ENCODE measurements around the gene TMUB1. TPM values are rescaled to one million over a fixed set of nuclear protein-coding genes. Genes with fewer than 3 reads are reported as not detected.

TMUB1 gene
- total and polyA plus RNA-seq, 7 experiments from 2014 or later: 36.0 to 61.2 (median 42.2) TPM

- H3K4me3 ChIP-seq (ENCODE audit: low read length): no peak overlapping the region
- H3K4me1 ChIP-seq (ENCODE audit: control insufficient read depth in 2 of 2, insufficient read depth in 2 of 2, low read length in 2 of 2): no peaks in the 10 kb centered on the region
- ATAC-seq (no peak), DNase-seq (no peak)
- no peaks in the 10 kb centered on the region for H3K27me3 ChIP-seq (ENCODE audit: control insufficient read depth in 2 of 2, insufficient read depth in 2 of 2, low read length in 2 of 2)
- CTCF ChIA-PET: no interaction called here
- peaks cover 0 to 1% (median 0%) of the 10 kb centered on the region in 7 donors for H3K4me1 Mint-ChIP-seq
- intact Hi-C loops (cut with micrococcal nuclease): no loop called here
- H3K9me3 ChIP-seq (ENCODE audit: control insufficient read depth in 2 of 3, low read length in 3 of 3): no peaks in the 10 kb centered on the region
- no peaks in the 10 kb centered on the region for H3K27me3 Mint-ChIP-seq
- POLR2A ChIA-PET: interaction anchor here (0.8 kb wide), 1 partner anchor 17 kb away, joined by 3 read pairs; no protein-coding TSS in a partner anchor
- H3K9me3 Mint-ChIP-seq: no peaks in the 10 kb centered on the region
- no peak overlapping the region for H3K27ac ChIP-seq (ENCODE audit: low read depth, low read length)
- no peak overlapping the region for H3K27ac Mint-ChIP-seq
- H3K4me3 Mint-ChIP-seq: no peak overlapping the region
- H3K36me3 ChIP-seq (ENCODE audit: control insufficient read depth in 2 of 3, insufficient read depth in 3 of 3, low read length in 3 of 3): peaks cover 0 to 83% (median 0%) of the 10 kb centered on the region in 3 experiments
- H3K36me3 Mint-ChIP-seq: peaks cover 0 to 12% (median 9%) of the 10 kb centered on the region in 5 donors
These were observed 12.0 kb downstream of the TMUB1 start for GRCh38 chr7:151071032-151071866.

- H3K27ac ChIP-seq (ENCODE audit: low read depth, low read length): no peak overlapping the region
- DNase-seq: no peak
- POLR2A ChIA-PET: no interaction called here
- H3K36me3 ChIP-seq (ENCODE audit: control insufficient read depth in 2 of 3, insufficient read depth in 3 of 3, low read length in 3 of 3): peaks cover 0 to 83% (median 0%) of the 10 kb centered on the region in 3 experiments
- Mint-ChIP-seq H3K27ac (no peak overlapping the region), H3K9me3 (no peaks in the 10 kb centered on the region), H3K4me1 (peaks cover 0 to 1% (median 0%) of the 10 kb centered on the region in 7 donors), H3K4me3 (no peak overlapping the region), H3K36me3 (peaks cover 0 to 12% (median 9%) of the 10 kb centered on the region in 5 donors), H3K27me3 (no peaks in the 10 kb centered on the region)
- no peaks in the 10 kb centered on the region for H3K27me3 ChIP-seq (ENCODE audit: control insufficient read depth in 2 of 2, insufficient read depth in 2 of 2, low read length in 2 of 2)
- intact Hi-C loops (cut with micrococcal nuclease): no loop called here
- no peaks in the 10 kb centered on the region for H3K9me3 ChIP-seq (ENCODE audit: control insufficient read depth in 2 of 3, low read length in 3 of 3)
- no peaks in the 10 kb centered on the region for H3K4me1 ChIP-seq (ENCODE audit: control insufficient read depth in 2 of 2, insufficient read depth in 2 of 2, low read length in 2 of 2)
- ATAC-seq: no peak
- CTCF ChIA-PET: no interaction called here
- no peak overlapping the region for H3K4me3 ChIP-seq (ENCODE audit: low read length)
These were observed 12.7 kb downstream of the TMUB1 start for GRCh38 chr7:151070574-151070960.

- no peak overlapping the region for H3K4me3 Mint-ChIP-seq
- H3K36me3 Mint-ChIP-seq: peaks cover 0 to 12% (median 8%) of the 10 kb centered on the region in 5 donors
- DNase-seq: no peak
- intact Hi-C loops (cut with micrococcal nuclease): no loop called here
- H3K4me1 Mint-ChIP-seq: peaks cover 0 to 3% (median 0%) of the 10 kb centered on the region in 7 donors
- H3K27me3 ChIP-seq (ENCODE audit: control insufficient read depth in 2 of 2, insufficient read depth in 2 of 2, low read length in 2 of 2): no peaks in the 10 kb centered on the region
- H3K36me3 ChIP-seq (ENCODE audit: control insufficient read depth in 2 of 3, insufficient read depth in 3 of 3, low read length in 3 of 3): peaks cover 0 to 83% (median 0%) of the 10 kb centered on the region in 3 experiments
- ChIA-PET CTCF (no interaction called here), POLR2A (no interaction called here)
- H3K27ac Mint-ChIP-seq: no peak overlapping the region
- no peaks in the 10 kb centered on the region for H3K27me3 Mint-ChIP-seq
- no peaks in the 10 kb centered on the region for H3K9me3 ChIP-seq (ENCODE audit: control insufficient read depth in 2 of 3, low read length in 3 of 3)
- no peak for ATAC-seq
- no peaks in the 10 kb centered on the region for H3K4me1 ChIP-seq (ENCODE audit: control insufficient read depth in 2 of 2, insufficient read depth in 2 of 2, low read length in 2 of 2)
- no peak overlapping the region for H3K27ac ChIP-seq (ENCODE audit: low read depth, low read length)
- H3K9me3 Mint-ChIP-seq: no peaks in the 10 kb centered on the region
- no peak overlapping the region for H3K4me3 ChIP-seq (ENCODE audit: low read length)
These were observed 13.3 kb downstream of the TMUB1 start for GRCh38 chr7:151069841-151070573.

- CTCF ChIA-PET: interaction anchor here (1.3 kb wide), 1 partner anchor 49 kb away, joined by 4 read pairs; no protein-coding TSS in a partner anchor
- Histone ChIP-seq H3K4me1 (ENCODE audit: control insufficient read depth in 2 of 2, insufficient read depth in 2 of 2, low read length in 2 of 2) (no peaks in the 10 kb centered on the region), H3K4me3 (ENCODE audit: low read length) (no peak overlapping the region), H3K36me3 (ENCODE audit: control insufficient read depth in 2 of 3, insufficient read depth in 3 of 3, low read length in 3 of 3) (peaks cover 0 to 75% (median 0%) of the 10 kb centered on the region in 3 experiments), H3K9me3 (ENCODE audit: control insufficient read depth in 2 of 3, low read length in 3 of 3) (no peaks in the 10 kb centered on the region), H3K27ac (ENCODE audit: low read depth, low read length) (no peak overlapping the region), H3K27me3 (ENCODE audit: control insufficient read depth in 2 of 2, insufficient read depth in 2 of 2, low read length in 2 of 2) (no peaks in the 10 kb centered on the region)
- H3K36me3 Mint-ChIP-seq: peaks cover 0 to 11% (median 8%) of the 10 kb centered on the region in 5 donors
- DNase-seq: no peak
- POLR2A ChIA-PET: no interaction called here
- H3K4me3 Mint-ChIP-seq: no peak overlapping the region
- intact Hi-C loops (cut with micrococcal nuclease): no loop called here
- no peak for ATAC-seq
- peak overlapping the region in 1 of 9 donors; percentile 18 for H3K27ac Mint-ChIP-seq
- no peaks in the 10 kb centered on the region for H3K9me3 Mint-ChIP-seq
- H3K4me1 Mint-ChIP-seq: peaks cover 0 to 2% (median 0%) of the 10 kb centered on the region in 7 donors
- no peaks in the 10 kb centered on the region for H3K27me3 Mint-ChIP-seq
These were observed 15.1 kb downstream of the TMUB1 start for GRCh38 chr7:151068069-151068773.

GRCh38 chr7:151066273-151066974 lies 16.9 kb downstream of the TMUB1 start:
- Histone ChIP-seq H3K36me3 (ENCODE audit: control insufficient read depth in 2 of 3, insufficient read depth in 3 of 3, low read length in 3 of 3) (peaks cover 0 to 66% (median 0%) of the 10 kb centered on the region in 3 experiments), H3K4me3 (ENCODE audit: low read length) (no peak overlapping the region), H3K27ac (ENCODE audit: low read depth, low read length) (no peak overlapping the region), H3K9me3 (ENCODE audit: control insufficient read depth in 2 of 3, low read length in 3 of 3) (no peaks in the 10 kb centered on the region), H3K4me1 (ENCODE audit: control insufficient read depth in 2 of 2, insufficient read depth in 2 of 2, low read length in 2 of 2) (no peaks in the 10 kb centered on the region), H3K27me3 (ENCODE audit: control insufficient read depth in 2 of 2, insufficient read depth in 2 of 2, low read length in 2 of 2) (no peaks in the 10 kb centered on the region)
- Mint-ChIP-seq H3K27ac (no peak overlapping the region), H3K9me3 (no peaks in the 10 kb centered on the region), H3K4me3 (no peak overlapping the region), H3K27me3 (no peaks in the 10 kb centered on the region), H3K4me1 (peaks cover 4 to 6% (median 4%) of the 10 kb centered on the region in 7 donors), H3K36me3 (peaks cover 0 to 9% (median 5%) of the 10 kb centered on the region in 5 donors)
- ChIA-PET CTCF (no interaction called here), POLR2A (interaction anchor here (0.7 kb wide), 1 partner anchor 44 kb away, joined by 3 read pairs; no protein-coding TSS in a partner anchor)
- no peak for DNase-seq
- ATAC-seq: no peak
- intact Hi-C loops (cut with micrococcal nuclease): no loop called here

- ChIA-PET POLR2A (interaction anchor here (0.7 kb wide), 1 partner anchor 43 kb away, joined by 3 read pairs; no protein-coding TSS in a partner anchor), CTCF (no interaction called here)
- ATAC-seq (no peak), DNase-seq (no peak)
- Mint-ChIP-seq H3K9me3 (no peaks in the 10 kb centered on the region), H3K4me1 (peaks cover 8 to 14% (median 11%) of the 10 kb centered on the region in 7 donors), H3K27me3 (no peaks in the 10 kb centered on the region), H3K27ac (no peak overlapping the region), H3K36me3 (peaks cover 0 to 5% (median 5%) of the 10 kb centered on the region in 5 donors), H3K4me3 (no peak overlapping the region)
- Histone ChIP-seq H3K27me3 (ENCODE audit: control insufficient read depth in 2 of 2, insufficient read depth in 2 of 2, low read length in 2 of 2) (no peaks in the 10 kb centered on the region), H3K36me3 (ENCODE audit: control insufficient read depth in 2 of 3, insufficient read depth in 3 of 3, low read length in 3 of 3) (peaks cover 0 to 57% (median 0%) of the 10 kb centered on the region in 3 experiments), H3K4me3 (ENCODE audit: low read length) (no peak overlapping the region), H3K27ac (ENCODE audit: low read depth, low read length) (no peak overlapping the region), H3K4me1 (ENCODE audit: control insufficient read depth in 2 of 2, insufficient read depth in 2 of 2, low read length in 2 of 2) (peaks cover 7 to 8% of the 10 kb centered on the region in 2 donors), H3K9me3 (ENCODE audit: control insufficient read depth in 2 of 3, low read length in 3 of 3) (no peaks in the 10 kb centered on the region)
- intact Hi-C loops (cut with micrococcal nuclease): no loop called here
These were observed 17.8 kb downstream of the TMUB1 start for GRCh38 chr7:151065516-151065915.
